HG02870 (cell line): ENCODE results near the gene DIRAS1.

Experiments
- ATAC-seq: cut with Tn5 transposase; IDR thresholded peaks from one replicate; pipeline ENCODE4 v1.9.1; 2021; ENCODE audit warnings: mild to moderate bottlenecking, moderate library complexity; ENCODE audit not compliant: unreplicated experiment

The DIRAS1 gene, protein sequence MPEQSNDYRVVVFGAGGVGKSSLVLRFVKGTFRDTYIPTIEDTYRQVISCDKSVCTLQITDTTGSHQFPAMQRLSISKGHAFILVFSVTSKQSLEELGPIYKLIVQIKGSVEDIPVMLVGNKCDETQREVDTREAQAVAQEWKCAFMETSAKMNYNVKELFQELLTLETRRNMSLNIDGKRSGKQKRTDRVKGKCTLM

DNA sequence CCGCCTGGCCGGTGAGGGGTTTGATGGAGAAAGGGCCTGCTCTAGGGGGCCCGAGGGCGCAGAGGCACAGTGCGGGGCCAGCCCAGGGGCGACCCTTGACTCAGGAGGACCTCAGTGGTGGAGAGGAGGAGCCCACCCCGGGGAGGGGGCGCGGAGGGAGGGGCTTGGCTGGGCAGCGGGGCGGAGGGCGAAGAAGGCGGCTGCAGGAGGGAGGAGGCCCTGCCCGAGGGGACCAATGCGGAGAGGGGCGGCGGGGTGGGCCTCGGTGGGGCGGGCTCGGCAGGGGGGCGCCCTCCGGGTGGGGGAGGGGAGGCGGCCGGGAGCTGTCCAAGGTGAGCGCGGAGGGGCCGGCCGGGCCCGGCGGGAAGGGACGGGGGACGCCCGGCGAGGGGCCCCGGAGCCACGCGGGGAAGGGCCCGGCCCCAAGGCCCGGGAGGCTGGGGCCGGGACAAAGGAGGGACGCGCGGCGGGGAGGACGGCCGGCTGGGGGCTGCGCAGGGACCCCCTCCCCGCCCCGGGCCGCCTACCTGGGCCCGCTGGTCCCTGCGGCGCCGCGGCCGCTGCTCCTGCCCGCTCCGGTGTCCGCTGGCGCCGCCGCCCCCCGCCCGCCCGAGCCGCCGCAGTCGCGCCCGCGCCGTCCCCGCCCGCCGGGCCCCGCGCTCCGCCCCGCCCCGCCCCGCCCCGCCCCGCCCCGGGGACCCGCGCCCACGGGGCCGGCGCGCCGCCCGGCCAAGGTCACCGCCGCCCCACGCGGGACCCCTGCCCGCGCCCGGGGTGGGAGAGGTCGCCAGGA, at the start of gene DIRAS1:
TSS of gene DIRAS1 (minus strand) at position 596 of the 793 bp plus-strand sequence. CDS start 3,566 bp downstream, outside the sequence.
- ATAC-seq = no peak

DNA sequence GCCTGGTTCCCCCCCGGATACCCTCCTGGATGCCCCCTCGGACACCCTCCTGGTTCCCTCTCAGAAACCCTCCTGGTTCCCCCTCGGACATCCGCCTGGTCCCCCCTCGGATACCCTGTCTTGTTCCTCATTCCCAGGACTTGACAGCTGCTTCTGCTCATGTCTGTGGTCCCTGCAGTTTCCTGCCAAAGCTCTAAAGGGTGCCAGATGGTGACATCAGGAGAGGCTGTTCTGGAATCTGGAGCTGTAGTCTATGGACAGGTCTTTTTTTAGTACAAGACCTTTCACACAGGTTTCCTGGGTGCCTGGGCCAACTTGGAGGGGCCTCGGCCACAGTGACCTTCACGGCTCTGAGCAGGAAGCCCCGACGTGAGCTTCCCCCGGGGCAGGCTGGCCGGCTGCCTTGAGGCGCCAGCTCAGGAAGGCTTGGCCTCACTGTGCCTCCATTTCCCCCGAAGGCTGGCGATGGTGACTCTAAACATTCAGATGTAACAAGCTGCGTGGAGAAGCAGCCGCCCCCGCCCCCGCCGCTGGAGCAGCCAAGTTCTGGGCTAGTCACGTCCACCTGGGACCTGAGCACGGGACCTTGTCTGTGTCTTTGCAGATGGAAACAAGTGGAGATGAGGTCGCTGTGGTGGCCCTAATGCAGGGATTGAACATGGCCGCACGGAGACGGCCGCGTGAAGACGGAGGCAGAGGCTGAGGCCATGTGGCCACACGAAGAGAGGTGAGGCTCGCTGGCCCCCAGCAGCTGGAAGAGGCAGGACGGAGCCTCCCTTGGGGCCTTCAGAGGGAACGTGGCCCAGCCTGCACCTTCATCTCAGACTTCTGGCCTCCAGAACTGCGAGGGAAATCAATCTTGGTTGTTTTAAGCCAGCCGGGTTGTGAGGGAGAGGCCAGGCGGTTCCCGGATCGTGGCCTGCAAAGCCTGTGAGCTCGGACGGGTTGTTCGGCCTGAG, 49.2 kb upstream of the DIRAS1 start:
- ATAC-seq = no peak

DNA sequence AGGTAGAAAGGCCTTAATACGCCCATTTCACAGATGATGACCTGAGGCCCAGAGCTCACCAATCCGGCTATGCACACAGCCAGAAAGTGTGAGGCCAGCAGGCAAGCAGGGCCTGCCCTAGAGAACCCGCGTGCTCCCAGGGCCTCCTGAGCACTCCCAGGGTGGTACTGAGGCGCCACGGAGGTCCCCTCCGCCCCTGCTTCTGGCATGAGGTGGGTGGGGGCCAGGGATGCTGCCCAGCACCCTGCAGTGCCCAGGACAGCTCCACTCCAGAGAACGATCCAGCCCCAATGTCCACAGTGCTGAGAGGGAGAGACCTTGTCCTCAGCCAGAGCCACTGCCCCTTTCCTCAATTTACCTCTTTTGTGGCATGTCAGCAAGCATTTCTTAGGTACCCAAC, 48.0 kb upstream of the DIRAS1 start:
- ATAC-seq = no peak

DNA sequence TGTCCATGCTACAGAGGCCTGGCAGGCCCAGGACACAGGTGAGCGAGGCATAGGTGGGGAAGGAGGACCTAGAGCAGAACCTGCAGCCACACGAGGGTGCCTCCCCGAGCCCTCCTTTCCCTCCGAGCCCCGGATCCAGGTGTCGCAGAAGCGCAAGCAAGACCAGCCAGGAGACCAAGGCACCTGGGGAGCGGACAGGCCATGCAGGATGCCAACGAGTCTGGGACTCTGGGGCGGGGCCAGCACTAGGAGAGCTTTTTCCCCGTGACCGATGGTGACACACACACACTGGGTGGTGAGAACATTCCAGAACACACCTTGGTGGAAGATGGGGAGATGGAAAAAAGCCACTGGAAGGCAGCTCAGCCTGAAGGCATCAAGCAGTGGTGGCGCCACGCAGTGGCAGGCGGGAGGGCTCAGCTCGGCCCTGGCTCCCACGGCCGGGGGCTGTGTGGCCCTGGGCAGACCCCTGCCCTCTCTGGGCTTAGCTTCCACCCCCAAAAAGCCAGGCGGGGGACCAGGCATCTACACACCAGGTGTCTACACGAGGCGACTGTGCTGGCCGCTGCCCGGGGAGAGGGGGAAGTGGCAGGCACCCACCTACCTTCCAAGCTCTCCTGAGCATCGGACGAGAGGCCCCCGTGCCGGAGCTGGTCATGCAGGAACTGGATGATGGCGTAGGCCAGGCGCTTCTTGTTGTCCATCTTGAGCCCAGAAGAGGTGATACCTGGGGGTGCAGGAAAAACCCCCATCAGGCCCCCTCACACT, 47.4 kb upstream of the DIRAS1 start:
- ATAC-seq = no peak

DNA sequence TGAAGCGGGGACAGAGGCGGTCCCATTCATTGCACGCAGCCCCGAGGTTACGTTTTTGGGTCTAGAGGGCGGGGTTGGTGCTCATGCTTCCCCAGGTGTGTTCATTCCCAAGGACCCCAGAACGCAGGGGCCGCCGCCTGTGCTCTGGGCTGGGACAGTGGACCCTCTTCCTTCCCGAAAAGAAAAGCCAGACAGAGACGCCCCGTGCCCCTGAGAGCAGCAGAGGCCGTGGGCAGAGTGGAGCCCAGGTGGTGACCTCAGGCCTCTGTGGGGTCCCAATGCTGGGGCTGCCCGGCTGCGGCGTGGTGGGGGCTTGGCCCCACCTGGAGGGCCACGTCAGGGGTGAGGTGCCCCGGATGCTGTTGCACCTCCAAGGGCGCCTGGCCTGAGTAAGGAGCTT, 46.5 kb upstream of the DIRAS1 start:
- ATAC-seq = no peak

DNA sequence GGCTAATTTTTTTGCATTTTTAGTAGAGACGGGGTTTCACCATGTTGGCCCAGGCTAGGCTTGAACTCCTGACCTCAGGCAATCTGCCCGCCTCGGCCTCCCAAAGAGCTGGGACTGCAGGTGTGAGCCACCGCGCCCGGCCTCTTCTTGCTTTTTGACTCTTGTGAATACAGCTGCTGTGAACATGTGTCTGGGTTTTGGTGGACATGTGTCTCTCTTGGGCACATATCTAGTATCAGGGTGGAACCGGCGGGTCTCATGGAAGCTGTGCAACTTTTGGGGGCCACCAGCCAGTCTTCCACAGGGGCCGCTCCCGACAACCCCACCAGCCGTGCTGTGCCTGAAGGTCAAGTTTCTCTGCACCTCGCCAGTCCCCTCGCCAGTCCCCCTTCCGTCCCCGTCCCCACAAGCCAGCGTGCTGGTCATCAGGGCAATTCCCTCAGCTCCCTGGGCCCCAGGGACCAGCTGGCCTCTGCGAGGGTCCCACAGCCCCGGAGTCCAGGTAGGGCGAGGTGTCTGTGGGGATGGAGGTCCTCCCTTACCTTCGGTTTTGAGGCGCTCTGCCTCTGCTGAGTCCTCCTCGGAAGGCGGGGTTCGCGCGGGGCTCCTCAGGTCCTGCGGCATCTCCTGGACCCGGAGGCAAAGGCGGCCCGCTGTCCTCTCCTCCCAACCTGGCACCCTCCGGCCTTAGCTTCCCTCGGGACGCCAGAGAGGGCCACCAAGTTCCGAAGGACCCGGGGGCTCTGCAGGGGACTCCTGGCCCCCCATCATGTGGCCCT, 45.6 kb upstream of the DIRAS1 start:
- no peak for ATAC-seq

DNA sequence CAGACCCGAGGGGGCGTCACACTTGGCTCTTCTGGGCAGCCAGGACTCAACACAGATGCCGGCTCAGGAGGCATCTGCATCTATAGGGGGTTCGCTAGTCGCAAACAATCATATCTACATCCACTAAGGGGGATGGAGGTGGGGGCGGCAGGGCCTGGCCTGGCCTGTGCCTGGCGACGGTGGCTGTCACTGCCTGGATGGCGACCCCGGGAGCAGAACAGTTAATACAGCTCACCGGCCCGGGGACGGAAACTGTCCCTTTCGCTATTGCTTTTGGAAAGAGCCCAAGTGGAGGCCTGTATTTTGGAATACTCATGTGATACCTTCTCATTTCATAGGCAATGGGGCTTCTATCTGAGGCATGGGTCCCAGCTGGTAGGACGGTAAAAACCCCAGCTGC, 44.2 kb upstream of the DIRAS1 start:
- no peak for ATAC-seq

DNA sequence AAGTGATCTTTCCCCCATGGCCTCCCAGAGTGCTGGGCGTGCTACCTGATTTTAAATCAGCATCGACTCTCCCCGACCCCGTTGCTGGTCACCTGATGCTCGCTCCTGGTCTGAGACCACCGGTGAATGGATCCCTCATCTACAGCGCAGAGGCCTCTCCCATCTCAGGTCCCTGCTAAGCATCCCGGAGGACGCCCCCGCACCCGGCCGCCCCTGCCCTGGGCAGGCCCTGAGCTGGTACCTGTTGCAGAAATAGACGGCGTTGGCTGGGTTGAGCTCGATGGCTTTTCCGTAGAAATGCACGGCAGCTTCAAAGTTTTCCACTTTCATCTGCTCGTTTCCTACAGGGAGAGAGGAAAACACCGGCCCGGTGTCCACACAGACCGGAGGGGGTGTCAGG, 43.8 kb upstream of the DIRAS1 start:
- ATAC-seq = no peak

DNA sequence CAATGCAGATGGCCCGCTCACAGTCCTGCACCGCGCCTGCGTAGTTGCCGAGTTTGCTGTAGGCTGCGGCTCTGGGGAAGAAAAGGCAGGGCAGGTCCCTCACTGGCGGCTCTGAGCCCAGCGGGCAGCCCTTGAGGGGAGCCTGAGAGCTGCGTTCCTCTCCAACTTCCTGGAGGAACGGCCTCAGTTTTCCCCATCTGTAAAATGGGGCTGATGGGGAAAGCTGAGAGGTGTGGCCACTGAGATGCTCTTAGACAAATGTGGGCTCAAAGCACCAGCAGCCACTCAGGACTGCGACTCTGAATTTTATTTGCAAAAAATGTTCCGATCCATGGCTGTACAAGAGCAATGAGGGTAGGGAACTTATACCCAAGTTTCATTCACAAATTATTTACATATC, 42.5 kb upstream of the DIRAS1 start:
- ATAC-seq = no peak

DNA sequence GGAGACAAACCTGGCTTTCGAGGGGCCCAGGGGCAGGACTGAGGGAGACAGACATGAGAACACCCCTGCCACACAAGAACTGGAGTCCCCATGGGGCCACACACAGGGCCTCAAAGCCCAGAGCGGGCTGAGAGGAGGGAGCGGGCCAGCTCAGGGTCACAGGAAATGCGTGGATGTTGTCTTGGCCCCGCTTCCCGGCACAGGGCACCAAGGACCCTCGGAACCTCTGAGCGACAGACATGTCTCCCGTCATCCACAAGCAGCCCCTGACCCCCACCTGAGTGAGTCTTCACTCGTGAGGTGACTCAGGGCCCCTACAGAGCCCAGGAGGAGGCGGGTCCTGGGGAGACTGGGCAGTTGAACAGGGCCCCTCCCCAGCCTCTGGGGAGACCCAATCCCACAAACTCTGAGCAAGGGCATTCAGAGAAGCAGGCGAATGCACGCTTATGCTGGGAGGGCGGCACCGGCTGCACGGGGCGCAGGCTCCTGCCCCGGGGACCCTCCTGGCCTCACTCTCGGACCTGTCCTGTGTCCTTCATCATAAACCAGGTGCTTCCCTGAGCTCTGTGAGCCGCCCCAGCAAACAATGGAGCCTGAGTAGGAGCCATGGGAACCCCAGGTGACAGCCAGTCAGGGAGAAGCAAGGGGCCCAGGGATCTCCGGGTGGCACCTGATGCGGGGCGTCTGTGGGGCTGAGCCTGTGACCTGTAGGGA, 41.8 kb upstream of the DIRAS1 start:
- ATAC-seq = no peak

DNA sequence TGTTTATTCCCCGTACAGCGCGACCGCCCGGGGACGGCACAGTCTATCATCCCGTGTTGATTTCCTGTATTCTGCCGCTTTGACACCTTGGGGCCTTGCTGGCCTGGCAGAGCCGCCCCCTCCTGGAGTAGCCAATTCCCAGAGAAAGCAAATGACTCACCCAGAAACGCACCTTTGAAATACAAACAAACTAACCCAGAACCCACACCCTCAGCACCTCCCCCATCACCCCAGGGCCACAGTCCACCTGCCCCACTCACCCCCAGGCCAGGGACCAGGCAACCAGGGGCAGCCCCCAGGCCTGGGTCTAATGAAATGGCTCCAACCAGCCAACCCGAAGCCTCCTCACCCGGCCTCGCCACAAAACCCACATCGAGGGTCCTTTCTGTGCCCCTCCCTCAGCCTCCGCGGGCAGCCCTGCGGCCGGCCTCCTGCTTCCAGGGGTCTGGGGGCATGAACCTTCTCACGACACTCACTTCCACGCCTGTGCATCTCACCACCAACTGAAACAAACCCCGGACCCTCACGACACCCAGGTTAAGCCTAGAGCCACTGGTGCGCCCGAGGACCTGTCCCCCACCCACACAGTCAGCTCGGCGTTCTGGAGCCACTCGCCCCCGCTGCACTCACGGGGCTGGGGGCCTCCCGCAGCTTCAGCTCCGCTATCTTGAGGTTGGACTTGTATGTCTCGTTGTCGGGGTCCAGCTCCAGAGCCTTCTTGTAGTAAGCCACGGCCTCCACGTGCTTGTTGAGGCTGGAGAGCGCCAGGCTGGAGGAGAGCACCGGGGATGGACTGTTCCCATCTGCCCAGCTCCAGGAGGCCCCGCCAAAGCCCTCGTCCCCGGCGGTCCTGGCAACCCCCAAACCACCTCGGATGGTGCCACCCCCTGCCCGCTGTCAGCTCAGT, 41.0 kb upstream of the DIRAS1 start:
- ATAC-seq = no peak

DNA sequence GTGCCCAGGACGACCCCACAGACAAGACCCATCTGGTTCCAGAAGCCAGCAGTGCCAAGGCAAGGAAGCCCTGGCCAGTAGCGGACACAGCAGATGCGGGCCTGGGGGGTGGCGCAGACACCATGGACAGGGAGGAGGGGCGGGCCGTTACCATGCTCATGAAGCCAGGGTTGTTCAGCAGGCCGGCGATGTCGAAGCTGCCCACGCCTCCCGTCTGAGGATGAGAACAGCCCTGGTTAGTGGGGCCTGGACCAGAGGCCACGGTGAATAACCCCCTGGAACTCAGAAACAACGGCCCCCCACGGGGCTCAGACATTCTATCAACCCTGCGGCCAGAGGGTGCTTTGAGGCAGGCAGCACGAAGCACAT, 40.1 kb upstream of the DIRAS1 start:
- no peak for ATAC-seq

DNA sequence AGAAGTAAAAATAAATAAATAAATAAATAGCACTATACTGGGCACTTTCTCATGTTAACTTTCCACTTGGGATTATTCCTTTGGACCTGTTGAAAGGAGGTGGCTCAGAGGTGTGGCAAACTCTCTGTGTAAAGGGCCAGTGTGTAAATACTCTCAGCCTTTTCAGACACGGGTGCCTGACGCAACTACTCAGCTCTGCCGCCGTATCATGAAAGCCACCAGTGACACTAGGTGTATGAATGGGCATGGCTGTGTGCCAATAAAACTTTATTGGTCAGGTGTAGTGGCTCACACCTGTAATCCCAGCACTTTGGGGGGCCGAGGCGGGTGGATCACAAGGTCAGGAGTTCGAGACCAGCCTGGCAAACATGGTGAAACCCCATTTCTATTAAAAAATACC, 38.8 kb upstream of the DIRAS1 start:
- no peak for ATAC-seq

DNA sequence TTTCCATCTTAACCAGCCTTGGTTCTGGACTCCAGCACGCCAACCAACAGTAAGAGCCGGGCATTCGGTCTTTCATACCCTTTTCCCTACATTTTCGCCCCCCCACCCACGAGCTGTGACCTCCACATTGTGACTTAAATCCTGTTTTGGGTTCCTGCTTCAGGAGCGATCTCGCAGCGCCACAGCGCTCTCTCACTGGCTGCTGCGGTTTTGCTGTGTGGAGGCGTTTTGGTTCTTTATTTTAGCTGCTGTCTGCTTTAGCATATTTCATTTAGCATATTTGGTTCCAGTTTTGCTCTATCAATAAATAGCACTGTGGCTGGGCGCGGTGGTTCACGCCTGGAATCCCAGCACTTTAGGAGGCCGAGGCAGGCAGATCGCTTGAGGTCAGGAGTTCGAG, 38.2 kb upstream of the DIRAS1 start:
- no peak for ATAC-seq

DNA sequence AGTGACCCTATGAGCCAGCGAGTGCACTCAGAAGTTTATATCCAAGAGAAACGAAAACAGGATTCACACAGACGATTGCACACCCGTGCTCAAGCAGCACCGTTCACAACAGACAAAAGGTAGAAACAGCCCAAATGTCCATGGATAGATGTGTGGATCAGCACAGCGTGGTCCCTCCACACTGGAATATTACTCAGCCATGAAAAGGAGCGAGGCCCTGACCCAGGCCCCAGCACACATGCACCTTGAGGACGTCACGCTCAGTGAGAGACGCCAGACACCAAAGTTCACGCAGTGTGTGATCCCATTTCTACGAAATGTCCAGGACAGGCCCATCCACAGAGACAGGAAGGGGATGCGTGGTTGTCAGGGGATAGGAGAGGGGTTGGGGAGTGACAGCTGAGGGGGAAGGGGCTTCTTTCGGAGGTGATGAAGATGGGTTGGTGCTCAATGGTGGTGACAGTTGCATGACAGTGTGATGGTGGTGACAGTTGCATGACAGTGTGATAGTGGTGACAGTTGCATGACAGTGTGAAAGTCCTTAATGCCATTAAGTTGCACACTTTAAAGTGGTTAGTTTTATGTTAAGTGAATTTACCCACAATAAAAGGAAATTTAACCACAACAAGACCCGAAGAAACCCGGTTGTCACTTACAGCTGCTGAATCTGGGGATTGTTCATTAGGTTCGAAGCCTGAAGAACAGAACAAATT, 37.6 kb upstream of the DIRAS1 start:
- no peak for ATAC-seq

DNA sequence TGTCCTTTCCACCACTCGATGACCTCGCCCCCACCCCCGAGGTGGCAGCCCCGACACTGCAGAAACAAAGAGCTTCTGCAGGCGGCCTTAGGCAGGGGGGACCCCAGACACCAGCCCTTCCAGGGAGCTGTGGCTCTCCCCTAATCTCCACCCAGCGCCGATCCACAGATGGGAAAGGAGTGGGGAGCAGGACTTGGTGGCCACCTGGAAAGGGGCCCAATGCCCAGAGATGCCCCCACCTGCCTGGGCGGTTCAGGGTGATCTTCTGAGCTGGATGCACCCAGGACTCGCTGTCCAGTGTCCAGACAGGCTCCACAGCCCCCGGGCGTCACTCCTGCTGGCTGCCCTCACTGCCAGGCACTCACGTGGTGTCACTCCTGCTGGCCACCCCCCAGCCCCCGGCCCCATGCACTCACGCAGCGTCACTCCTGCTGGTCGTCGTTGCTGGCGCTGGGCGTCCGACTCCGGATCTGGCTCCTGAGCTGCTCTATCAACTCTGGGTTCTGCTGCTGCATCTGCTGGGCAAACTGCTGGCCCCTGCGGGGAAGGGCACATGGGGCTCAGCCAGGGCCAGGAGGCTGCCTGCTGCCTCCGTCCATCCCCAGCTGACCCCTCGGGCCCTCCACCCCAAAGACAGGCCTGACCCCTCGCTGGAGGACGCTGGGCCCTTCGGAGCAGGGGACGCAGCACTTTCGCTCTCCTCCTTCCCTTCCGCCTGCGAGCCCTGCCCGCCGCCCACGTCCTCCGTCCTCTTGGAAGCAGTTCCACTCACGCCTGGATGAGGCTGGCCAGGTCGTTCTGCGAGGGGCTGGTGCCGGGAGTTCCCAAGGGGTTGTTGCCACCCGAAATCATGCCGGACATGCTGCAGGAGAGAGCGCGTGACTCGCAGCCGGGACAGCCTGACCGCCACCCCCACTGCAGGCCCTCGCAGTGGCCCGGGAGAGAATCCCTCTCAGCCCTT, 36.0 kb upstream of the DIRAS1 start:
- no peak for ATAC-seq

DNA sequence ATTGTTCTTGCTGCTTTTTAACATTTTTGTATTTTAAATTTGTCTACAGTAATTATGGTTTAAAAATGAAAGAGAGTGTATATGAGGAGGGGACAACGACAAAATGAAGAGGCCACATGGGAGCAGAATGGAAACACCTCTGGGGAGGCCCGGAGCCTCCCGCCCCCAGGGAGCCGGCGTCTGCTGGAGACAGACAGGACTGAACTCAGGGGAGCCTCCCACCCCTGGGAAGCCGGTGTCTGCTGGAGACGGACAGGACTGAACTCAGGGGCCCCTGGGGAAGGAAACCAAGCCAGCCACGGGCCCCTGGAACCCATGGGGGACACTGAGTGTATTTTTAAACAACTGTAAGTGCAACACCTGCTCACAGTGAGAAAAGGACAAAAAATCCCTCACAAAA, 35.3 kb upstream of the DIRAS1 start:
- ATAC-seq = no peak
